HepG2 (cell line): Measurements from ENCODE around the gene ABHD17B. TPM values are rescaled to one million over a fixed set of nuclear protein-coding genes. Genes with fewer than 3 reads are reported as not detected.

ENCODE experiments used
- ATAC-seq: fragments of 200-7000 bp; cut with Tn5 transposase; 3 replicates; pipeline ENCODE4 v1.9.1; 2020; ENCODE audit warnings: mild to moderate bottlenecking, moderate library complexity
- BruUV-seq: library from RNA; stranded (reverse); fragments of 400-500 nt; replicated peaks from 2 replicates; lab custom pipeline; 2021; lab: Mats Ljungman, UMichigan
- CTCF ChIA-PET: fragments of 300-600 bp; formaldehyde crosslinking; extraction: SDS; loops from one replicate; lab custom pipeline; 2021; ENCODE audit warnings: low total read pairs, inconsistent platforms, low intra/inter-chr PET ratio; lab: Yijun Ruan, JAX
- POLR2A ChIA-PET: fragments of 350-600 bp; sonication (Branson Sonifier 250); formaldehyde crosslinking; loops from one replicate; lab custom pipeline; 2020; ENCODE audit warnings: antibody characterized with exemption, inconsistent platforms; lab: Yijun Ruan, JAX
- DNase-seq: peaks from one replicate; pipeline ENCODE4 v3.0.0-alpha.2; 2015; ENCODE audit warnings: low spot score
- FAIRE-seq: peaks from 3 replicates; lab custom pipeline; 2011; peaks lifted over from hg19 to GRCh38; lab: Jason Lieb, UNC
- H2AFZ ChIP-seq: one replicate; pipeline ENCODE4 v1.6.1; 2011; ENCODE audit warnings: low read length, inconsistent platforms
- H3K27ac ChIP-seq: fragments of 300-600 bp; 3 replicates; pipeline ENCODE4 v1.8.0; 2011; ENCODE audit warnings: mixed run types, mild to moderate bottlenecking, mixed read lengths, low read length, inconsistent platforms; ENCODE audit not compliant: insufficient read depth; ENCODE audit errors: extremely low read length
- H3K27me3 ChIP-seq, 2 experiments: fragments of 200-600 bp in 1 of 2; 2 replicates in 1 of 2; 3 replicates in 1 of 2; pipeline versions ENCODE4 v1.6.0 to v1.8.0; 2011; ENCODE audit warnings: low read length in 2 of 2, mild to moderate bottlenecking in 2 of 2, moderate library complexity in 2 of 2, inconsistent platforms in 1 of 2; ENCODE audit not compliant: insufficient read depth in 2 of 2, control insufficient read depth in 1 of 2
- H3K36me3 ChIP-seq, 2 experiments: fragments of 200-600 bp in 1 of 2; replicated peaks in 1 of 2; 2 replicates in 1 of 2; 3 replicates in 1 of 2; pipeline versions ENCODE4 v1.5.1 to v1.8.0; 2011; ENCODE audit warnings: low read length in 2 of 2, inconsistent platforms in 1 of 2; ENCODE audit not compliant: insufficient read depth in 2 of 2, control insufficient read depth in 1 of 2
- H3K4me1 ChIP-seq: 2 replicates; pipeline ENCODE4 v1.5.1; 2012; ENCODE audit warnings: low read length, inconsistent platforms; ENCODE audit not compliant: insufficient read depth
- H3K4me2 ChIP-seq: 2 replicates; pipeline ENCODE4 v1.6.0; 2011; ENCODE audit warnings: low read depth, low read length, inconsistent platforms
- H3K4me3 ChIP-seq, 3 experiments: fragments of 200-600 bp in 1 of 3; sonication (generic), shearing (Covaris generic) in 1 of 3; replicated peaks in 1 of 3; 2 replicates each; pipeline ENCODE4 v1.5.1; 2011 to 2016; ENCODE audit warnings: low read length in 3 of 3, inconsistent platforms in 2 of 3, low read depth in 2 of 3, mild to moderate bottlenecking in 2 of 3, control low read depth in 1 of 3, mixed read lengths in 1 of 3; ENCODE audit not compliant: insufficient read depth in 1 of 3
- H3K79me2 ChIP-seq: one replicate; pipeline ENCODE4 v1.6.1; 2011; ENCODE audit warnings: low read length, inconsistent platforms; ENCODE audit not compliant: insufficient read depth
- H3K9ac ChIP-seq: 2 replicates; pipeline ENCODE4 v1.6.0; 2011; ENCODE audit warnings: mild to moderate bottlenecking, low read depth, low read length, inconsistent platforms; ENCODE audit not compliant: insufficient read depth
- H3K9me3 ChIP-seq: 2 replicates; pipeline ENCODE4 v1.5.1; 2012; ENCODE audit warnings: mild to moderate bottlenecking, low read length
- H4K20me1 ChIP-seq: 2 replicates; pipeline ENCODE4 v1.6.0; 2011; ENCODE audit warnings: inconsistent platforms, mild to moderate bottlenecking, low read length, moderate library complexity; ENCODE audit not compliant: insufficient read depth
- ARNT2 ChIP-seq: sonication (generic); formaldehyde crosslinking; IDR thresholded peaks from 2 replicates; pipeline ENCODE4 v1.8.0; 2022; ENCODE audit warnings: mild to moderate bottlenecking, low read depth, missing genetic modification reagents, moderate library complexity
- CREM ChIP-seq, 2 experiments: sonication (generic) in 1 of 2; formaldehyde crosslinking in 1 of 2; IDR thresholded peaks; 2 replicates each; pipeline versions ENCODE4 v1.4.0 to v1.6.1; 2016 to 2020; ENCODE audit warnings: antibody characterized with exemption in 1 of 2, mild to moderate bottlenecking in 1 of 2, missing genetic modification reagents in 1 of 2
- GTF2F1 ChIP-seq: fragments of 150-350 bp; IDR thresholded peaks from 2 replicates; pipeline ENCODE4 v1.6.1; 2014; ENCODE audit warnings: low read length
- HCFC1 ChIP-seq: fragments of 150-350 bp; IDR thresholded peaks from 2 replicates; pipeline ENCODE4 v1.6.1; 2014; ENCODE audit warnings: low read depth, low read length
- HNRNPUL1 ChIP-seq: fragments of 200-400 bp; formaldehyde crosslinking; IDR thresholded peaks from 2 replicates; pipeline ENCODE4 v1.6.1; 2017; ENCODE audit warnings: low read depth, mild to moderate bottlenecking, low read length, moderate library complexity
- KAT7 ChIP-seq: IDR thresholded peaks from 2 replicates; pipeline ENCODE4 v1.6.1; 2018; ENCODE audit warnings: borderline replicate concordance, missing compliant biosample characterization
- PRMT3 ChIP-seq: sonication (generic); formaldehyde crosslinking; IDR thresholded peaks from 2 replicates; pipeline ENCODE4 v1.8.1; 2022; ENCODE audit warnings: low read depth, mild to moderate bottlenecking, moderate library complexity, missing genetic modification reagents, borderline replicate concordance
- RORA ChIP-seq: sonication (generic); formaldehyde crosslinking; IDR thresholded peaks from 2 replicates; pipeline ENCODE4 v1.5.0; 2020; ENCODE audit warnings: mild to moderate bottlenecking, missing genetic modification reagents, moderate library complexity
- TAF1 ChIP-seq: sonication (generic); formaldehyde crosslinking; IDR thresholded peaks from 2 replicates; pipeline ENCODE4 v1.4.0; 2020; ENCODE audit warnings: missing genetic modification reagents
- ZFP41 ChIP-seq: sonication (generic); formaldehyde crosslinking; IDR thresholded peaks from 2 replicates; pipeline ENCODE4 v1.4.0; 2020; ENCODE audit warnings: mild to moderate bottlenecking, missing genetic modification reagents, borderline replicate concordance
- WGBS: methylation state at CpG from one replicate; pipeline ENCODE4 v1.1.6; 2017; ENCODE audit warnings: low lambda C conversion rate; 5-methylcytosine and 5-hydroxymethylcytosine counted together
- in situ Hi-C: cut with HindIII; loops from 2 replicates; pipeline ENCODE4 v1.10.0; 2017; ENCODE audit warnings: low pct_unique_long_range_greater_than_20kb; ENCODE audit not compliant: extremely low pct_ligation_motif_present
- intact Hi-C: fragments of 100-400 bp; cut with micrococcal nuclease; formaldehyde crosslinking; loops from one replicate; pipeline ENCODE4 v1.10.0; 2022; ENCODE audit not compliant: unreplicated experiment
- polyA plus RNA-seq, 8 experiments: library from polyadenylated mRNA; depleted of rRNA in 3 of 8; stranded (reverse) in 7 of 8; unstranded in 1 of 8; fragments of >200 nt; fragmentation: Illumina TruSeq in 4 of 8; extraction: Trizol in 4 of 8; gene quantifications; 2 replicates each; pipeline versions ENCODE4 v1.2.1 to v1.2.3, GENCODE V29; 2011 to 2016; ENCODE audit warnings: low read depth in 4 of 8, missing spikeins in 1 of 8, mixed read lengths in 1 of 8; ENCODE audit not compliant: insufficient read depth in 1 of 8
- total RNA-seq, 5 experiments: library from RNA; depleted of rRNA; stranded (reverse); fragments of >200 nt; fragmentation: Illumina TruSeq; extraction: Trizol; gene quantifications; 2 replicates each; pipeline ENCODE4 v1.2.3, GENCODE V29; 2016; ENCODE audit warnings: low read depth in 1 of 5
- TF ChIP-seq, protein P1 (sequence below): sonication (generic); formaldehyde crosslinking; conservative IDR thresholded peaks from 2 replicates; pipeline ENCODE4 v1.8.0; 2022; ENCODE audit warnings: missing genetic modification reagents
- TF ChIP-seq, protein P2 (sequence below): sonication (generic); formaldehyde crosslinking; IDR thresholded peaks from 2 replicates; pipeline ENCODE4 v1.4.0; 2020; ENCODE audit warnings: mild to moderate bottlenecking, low read depth, missing genetic modification reagents

The ABHD17B gene
- total and polyA plus RNA-seq, 2 of the 13 experiments (the other 11 are each of a cell fraction or from before 2014, with no cell fraction given): 11.3 to 22.0 TPM

DNA sequence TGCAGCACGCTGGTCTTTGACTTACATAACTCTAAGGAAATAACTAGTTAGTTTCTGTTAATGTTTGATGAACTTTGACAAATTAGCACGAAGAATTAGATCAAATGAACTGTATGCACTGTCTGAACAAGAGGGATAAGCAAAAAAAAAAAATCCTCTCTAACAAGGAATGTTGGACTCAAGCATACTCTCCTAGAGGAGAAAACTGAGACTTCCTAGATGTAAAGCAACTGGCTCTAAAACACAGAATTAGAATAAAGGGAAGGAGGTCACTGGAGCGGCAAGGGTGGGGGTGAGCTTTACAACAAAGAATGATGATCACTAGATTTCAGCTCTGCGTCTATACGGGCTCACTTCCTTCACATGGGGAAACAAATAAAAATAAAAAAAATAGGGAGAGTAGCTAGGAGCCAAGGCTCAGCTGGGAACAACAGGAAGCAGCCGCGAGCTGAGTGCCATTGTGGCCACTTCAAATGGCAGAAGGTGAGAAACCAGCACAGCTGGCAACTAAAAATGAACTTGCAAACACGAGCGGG lies 94.0 kb downstream of the ABHD17B start:
- in situ Hi-C loops: loop anchor here (25.0 kb wide), 1 partner anchor 530 kb away; no protein-coding TSS in a partner anchor
- H3K4me3 ChIP-seq: no peak overlapping the region
- H3K4me1 ChIP-seq: peaks cover 14% of the 10 kb centered on the region
- ChIA-PET POLR2A (interaction anchor here (1.7 kb wide), 1 partner anchor 94 kb away, joined by 3 read pairs; the partner anchor contains the start of genes ABHD17B and C9orf85), CTCF (no interaction called here)
- BruUV-seq: no TSS peak
- H3K9ac ChIP-seq: no peak overlapping the region
- WGBS: 36% methylated on average over 9 of the region's 9 CpGs
- ATAC-seq (no peak), FAIRE-seq (no peak), DNase-seq (no peak)
- no peak overlapping the region for H3K27ac ChIP-seq
- H3K9me3 ChIP-seq: no peaks in the 10 kb centered on the region
- no peaks in the 10 kb centered on the region for H4K20me1 ChIP-seq
- no peak overlapping the region for H2AFZ ChIP-seq
- peak overlapping the region; percentile 39 for H3K4me2 ChIP-seq
- H3K27me3 ChIP-seq: 0 out of 5 replicates have a peak, but pooled peaks cover 0 to 1% of the 10 kb centered on the region in 2 experiments
- H3K79me2 ChIP-seq: no peaks in the 10 kb centered on the region
- H3K36me3 ChIP-seq: no peaks in the 10 kb centered on the region
- intact Hi-C loops: no loop called here
- TF ChIP-seq RORA (CRISPR knock-in tag): no peak
- TF ChIP-seq, protein P1, sequence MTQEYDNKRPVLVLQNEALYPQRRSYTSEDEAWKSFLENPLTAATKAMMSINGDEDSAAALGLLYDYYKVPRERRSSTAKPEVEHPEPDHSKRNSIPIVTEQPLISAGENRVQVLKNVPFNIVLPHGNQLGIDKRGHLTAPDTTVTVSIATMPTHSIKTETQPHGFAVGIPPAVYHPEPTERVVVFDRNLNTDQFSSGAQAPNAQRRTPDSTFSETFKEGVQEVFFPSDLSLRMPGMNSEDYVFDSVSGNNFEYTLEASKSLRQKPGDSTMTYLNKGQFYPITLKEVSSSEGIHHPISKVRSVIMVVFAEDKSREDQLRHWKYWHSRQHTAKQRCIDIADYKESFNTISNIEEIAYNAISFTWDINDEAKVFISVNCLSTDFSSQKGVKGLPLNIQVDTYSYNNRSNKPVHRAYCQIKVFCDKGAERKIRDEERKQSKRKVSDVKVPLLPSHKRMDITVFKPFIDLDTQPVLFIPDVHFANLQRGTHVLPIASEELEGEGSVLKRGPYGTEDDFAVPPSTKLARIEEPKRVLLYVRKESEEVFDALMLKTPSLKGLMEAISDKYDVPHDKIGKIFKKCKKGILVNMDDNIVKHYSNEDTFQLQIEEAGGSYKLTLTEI: no peak
- no peak for TF ChIP-seq KAT7 (CRISPR knock-in tag)
- no peak for TF ChIP-seq HNRNPUL1
- no peak for TF ChIP-seq PRMT3
- no peak for TF ChIP-seq ZFP41
- TF ChIP-seq CREM (IDR thresholded peaks at IDR 0.05): no peak
- no peak for TF ChIP-seq CREM (CRISPR knock-in tag; IDR thresholded peaks at IDR 0.05)
- TF ChIP-seq ARNT2 (CRISPR knock-in tag): no peak
- TF ChIP-seq HCFC1: no peak
- no peak for TF ChIP-seq TAF1 (CRISPR knock-in tag)
- TF ChIP-seq GTF2F1: no peak
- TF ChIP-seq, protein P2, sequence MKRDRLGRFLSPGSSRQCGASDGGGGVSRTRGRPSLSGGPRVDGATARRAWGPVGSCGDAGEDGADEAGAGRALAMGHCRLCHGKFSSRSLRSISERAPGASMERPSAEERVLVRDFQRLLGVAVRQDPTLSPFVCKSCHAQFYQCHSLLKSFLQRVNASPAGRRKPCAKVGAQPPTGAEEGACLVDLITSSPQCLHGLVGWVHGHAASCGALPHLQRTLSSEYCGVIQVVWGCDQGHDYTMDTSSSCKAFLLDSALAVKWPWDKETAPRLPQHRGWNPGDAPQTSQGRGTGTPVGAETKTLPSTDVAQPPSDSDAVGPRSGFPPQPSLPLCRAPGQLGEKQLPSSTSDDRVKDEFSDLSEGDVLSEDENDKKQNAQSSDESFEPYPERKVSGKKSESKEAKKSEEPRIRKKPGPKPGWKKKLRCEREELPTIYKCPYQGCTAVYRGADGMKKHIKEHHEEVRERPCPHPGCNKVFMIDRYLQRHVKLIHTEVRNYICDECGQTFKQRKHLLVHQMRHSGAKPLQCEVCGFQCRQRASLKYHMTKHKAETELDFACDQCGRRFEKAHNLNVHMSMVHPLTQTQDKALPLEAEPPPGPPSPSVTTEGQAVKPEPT (CRISPR knock-in tag): no peak
